OCI-LY7 (cell line): ENCODE measurements around the gene GBF1.

Experiments
- CTCF ChIP-seq: fragments of 200-600 bp; sonication (generic); conservative IDR thresholded peaks from 2 replicates; pipeline ENCODE4 v1.5.1; 2014; ENCODE audit warnings: mild to moderate bottlenecking, antibody characterized with exemption, low read length, moderate library complexity, mixed read lengths
- EZH2phosphoT487 ChIP-seq: fragments of 200-600 bp; sonication (generic); IDR thresholded peaks from 2 replicates; pipeline ENCODE4 v1.6.1; 2018; ENCODE audit warnings: low read depth, borderline replicate concordance, mild to moderate bottlenecking, mixed run types, antibody characterized with exemption, low read length, moderate library complexity, mixed read lengths

- peak; percentile 90 for TF ChIP-seq CTCF
- no peak for TF ChIP-seq EZH2phosphoT487
Observed at GRCh38 chr10:102399217-102400021, 154.1 kb downstream of the GBF1 start.
